GM12892 (cell line): Measurements from ENCODE around the gene LPCAT4.
"Not testable (repeated sequence)": the region's sequence is repeated elsewhere in the genome, so short reads cannot be mapped to it uniquely, and the experiment has no call there.

Source experiments
- POLR2A ChIP-seq: IDR thresholded peaks from 2 replicates; pipeline ENCODE4 v1.6.1; 2011; ENCODE audit warnings: low read depth, low read length, control low read depth
- POLR2AphosphoS5 ChIP-seq: IDR thresholded peaks from 2 replicates; pipeline ENCODE4 v1.6.1; 2011; ENCODE audit warnings: low read depth, low read length, control low read depth
- TAF1 ChIP-seq: IDR thresholded peaks from 2 replicates; pipeline ENCODE4 v1.6.1; 2011; ENCODE audit warnings: low read depth, mild to moderate bottlenecking, control low read depth, low read length, borderline replicate concordance

DNA sequence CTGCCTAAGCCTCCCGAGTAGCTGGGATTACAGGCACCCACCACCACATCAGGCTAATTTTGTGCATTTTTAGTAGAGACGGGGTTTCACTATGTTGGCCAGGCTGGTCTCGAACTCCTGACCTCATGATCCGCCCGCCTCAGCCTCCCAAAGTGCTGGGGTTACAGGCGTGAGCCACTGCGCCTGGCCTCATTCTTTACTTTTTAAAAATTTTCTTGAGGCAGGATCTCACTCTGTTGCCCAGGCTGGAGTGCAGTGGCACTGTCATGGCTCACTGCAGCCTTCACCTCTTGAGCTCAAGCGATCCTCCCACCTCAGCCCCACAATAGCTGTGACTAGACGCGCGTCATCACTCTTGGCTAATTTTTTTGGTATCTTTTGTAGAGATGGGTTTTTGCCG, 14.0 kb downstream of the LPCAT4 start:
- not testable (repeated sequence) for TF ChIP-seq POLR2A, POLR2AphosphoS5, TAF1
